Measurements from ENCODE around the gene NAPEPLD.
"Not testable (repeated sequence)": the region's sequence is repeated elsewhere in the genome, so short reads cannot be mapped to it uniquely, and the experiment has no call there.

Gene NAPEPLD

GRCh38 chr7:103143868-103144267 lies 5.0 kb downstream of the NAPEPLD start:
- no peak for DNase-seq

DNA sequence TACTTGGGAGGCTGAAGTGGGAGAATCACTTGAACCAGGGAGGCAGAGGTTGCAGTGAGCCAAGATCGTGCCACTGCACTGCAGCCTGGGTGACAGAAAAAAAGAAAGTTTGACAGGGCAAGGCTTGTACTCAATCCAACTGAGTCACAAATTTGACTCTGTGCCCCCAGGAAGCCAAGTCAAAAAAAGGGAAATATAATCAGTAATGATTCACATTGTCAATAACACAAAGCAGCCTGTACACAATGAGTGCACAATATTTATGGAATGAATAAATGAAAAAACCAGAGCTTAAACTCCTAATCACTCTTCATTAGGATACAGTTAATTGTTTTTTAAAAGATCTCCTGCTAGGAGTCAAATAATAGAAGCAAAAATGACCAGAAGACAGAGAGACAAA lies 6.4 kb downstream of the NAPEPLD start:
- DNase-seq, result no peak

- no peak for DNase-seq
Measured at GRCh38 chr7:103141753-103142404, 7.0 kb downstream of the NAPEPLD start.

DNA sequence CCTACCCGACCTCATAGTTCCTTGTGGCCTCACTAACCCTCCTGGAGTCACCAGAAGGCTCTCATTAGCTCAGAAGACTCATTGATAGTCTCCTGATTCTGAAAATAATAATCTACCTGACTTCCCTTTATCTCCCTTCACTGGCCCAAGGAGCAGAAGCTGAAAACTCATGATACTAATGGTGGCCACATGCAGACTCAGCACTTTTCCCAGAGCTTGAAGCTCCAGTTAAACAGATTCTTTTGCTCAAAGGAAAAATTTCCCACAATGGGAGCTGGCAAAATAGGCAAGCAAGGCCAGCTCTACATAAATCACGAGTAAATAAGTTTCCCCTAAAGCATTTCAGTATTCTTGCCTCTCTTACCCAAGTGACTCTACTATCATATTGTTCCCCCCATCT lies 8.2 kb downstream of the NAPEPLD start:
- no peak for DNase-seq

DNA sequence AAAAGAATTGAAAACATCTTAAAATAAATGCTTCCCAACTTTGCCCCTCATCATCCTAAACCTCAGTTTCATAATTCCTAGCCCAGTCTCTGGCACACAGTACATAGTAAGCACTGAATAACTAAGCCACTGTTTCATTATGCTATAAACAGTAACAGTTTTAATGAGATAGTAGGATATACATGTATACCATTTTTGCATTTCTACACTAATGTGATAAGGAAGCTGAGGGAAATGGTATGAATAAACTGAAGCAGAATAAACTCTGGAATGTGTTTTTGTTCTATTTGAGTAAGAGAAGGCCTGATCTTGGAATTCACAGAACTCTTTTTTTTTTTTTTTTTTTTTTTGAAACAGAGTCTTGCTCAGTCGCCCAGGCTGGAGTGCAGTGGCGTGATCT lies 8.8 kb downstream of the NAPEPLD start:
- no peak for DNase-seq

GRCh38 chr7:103134836-103135554 lies 13.9 kb downstream of the NAPEPLD start:
- no peak for DNase-seq

DNA sequence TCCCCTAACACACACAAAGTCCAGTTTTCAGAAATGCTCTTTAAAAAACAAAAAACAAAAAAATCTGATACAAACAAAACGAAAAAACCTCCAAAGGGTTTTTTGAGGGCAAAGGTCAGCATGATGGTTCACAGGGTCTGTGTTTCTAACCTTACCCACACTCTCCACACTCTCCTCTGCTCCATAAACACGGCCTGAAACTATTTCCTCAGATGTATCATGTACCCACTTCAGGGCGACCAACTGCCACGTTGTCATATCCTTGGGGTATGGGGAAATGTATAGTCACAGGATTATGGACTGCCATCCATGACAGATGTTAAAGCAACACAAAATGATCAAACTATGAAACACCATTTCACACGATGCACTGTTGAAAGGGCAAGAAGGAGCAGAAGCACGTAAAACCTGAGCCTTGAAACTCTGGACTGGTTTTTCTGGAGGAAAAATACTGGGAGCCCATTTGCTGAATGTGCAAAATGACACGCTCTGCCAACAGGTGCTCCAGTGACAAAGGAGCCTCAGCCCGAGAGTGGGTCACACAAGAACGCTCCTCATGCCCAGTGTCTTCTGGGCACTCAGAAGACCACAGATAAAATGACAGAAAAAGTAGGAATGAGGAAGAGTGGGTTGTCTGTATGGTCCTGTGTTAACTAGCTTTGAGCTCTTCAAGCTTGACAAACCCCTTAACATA lies 15.8 kb downstream of the NAPEPLD start:
- DNase-seq, result no peak

DNA sequence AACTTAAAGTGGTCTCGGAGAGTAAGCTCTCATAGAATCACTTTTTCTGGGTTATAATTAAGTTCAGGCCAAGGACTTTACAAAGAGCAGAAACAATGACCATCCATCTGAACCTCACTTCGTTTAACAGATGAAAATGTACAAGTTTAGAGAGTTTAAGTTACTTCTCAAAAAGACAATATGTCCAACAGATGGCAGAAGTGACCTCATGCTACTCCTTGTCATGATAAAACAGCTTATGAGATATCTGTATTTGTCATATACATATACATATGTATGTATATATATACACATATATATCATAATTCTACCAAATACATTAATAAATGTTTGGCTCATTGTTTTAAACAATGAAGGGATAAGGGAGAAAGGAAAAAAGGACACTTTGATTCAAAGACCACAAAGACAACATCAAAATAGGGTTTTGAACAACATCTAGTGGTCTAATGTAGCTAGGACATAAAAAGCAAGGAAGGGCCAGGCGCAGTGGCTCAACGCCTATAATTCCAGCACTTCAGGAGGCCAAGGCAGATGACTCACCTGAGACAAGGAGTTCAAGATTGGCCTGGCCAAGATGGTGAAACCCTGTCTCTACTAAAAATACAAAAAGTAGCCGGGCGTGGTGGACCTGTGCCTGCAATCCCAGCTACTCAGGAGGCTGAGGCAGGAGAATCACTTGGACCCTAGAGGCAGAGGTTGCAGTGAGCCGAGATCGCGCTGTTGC lies 17.8 kb downstream of the NAPEPLD start:
- DNase-seq, result no peak

GRCh38 chr7:103129702-103130549 lies 19.0 kb downstream of the NAPEPLD start:
- DNase-seq, result no peak

DNA sequence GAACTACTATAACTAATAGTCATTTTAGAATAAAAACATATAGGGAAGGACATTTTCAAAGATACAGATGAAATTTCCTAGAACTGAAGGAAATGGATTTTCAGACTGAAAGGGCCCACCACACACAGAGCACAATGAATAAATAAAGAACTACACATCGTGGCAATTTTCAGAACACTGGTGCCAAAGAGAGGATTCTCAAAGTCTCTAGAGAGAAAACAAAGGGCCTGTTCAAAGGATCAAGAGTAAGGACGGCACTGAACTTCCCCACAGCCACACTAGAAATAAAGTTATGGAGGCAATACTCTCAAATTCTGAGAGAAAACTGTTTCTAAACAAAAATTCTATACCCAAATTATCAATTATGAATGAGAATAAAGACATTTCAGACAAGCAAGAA lies 21.9 kb downstream of the NAPEPLD start:
- DNase-seq, result no peak

DNA sequence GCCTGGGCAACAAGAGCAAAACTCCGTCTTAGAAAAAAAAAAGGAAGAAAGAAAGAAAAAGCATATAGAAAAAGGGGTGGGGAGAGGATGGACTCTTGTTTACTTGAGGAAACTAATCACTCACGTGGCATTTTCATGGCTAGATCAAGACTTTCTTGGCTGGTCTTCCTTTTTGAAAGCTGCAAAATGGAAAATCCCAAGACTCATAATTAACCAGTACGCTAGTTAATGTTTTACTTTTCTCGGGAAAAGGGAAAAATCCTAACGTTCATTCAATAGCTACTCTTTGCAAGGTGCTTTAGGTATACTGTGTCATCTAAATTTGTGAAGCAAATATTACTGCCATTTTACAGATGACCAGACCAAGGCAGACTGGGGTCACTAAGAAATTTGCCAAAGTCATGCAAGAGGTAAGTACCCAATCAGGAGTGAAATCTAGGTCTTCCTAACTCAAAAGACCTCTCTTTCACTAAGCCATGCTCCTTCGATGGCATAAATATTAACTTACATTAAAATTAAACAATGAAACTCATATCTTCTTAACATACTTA lies 24.4 kb downstream of the NAPEPLD start:
- DNase-seq, result no peak

- no peak for DNase-seq
Measured at GRCh38 chr7:103123529-103123928, 25.4 kb downstream of the NAPEPLD start.

GRCh38 chr7:103121641-103122040 lies 27.3 kb downstream of the NAPEPLD start:
- DNase-seq, result no peak

- no peak for DNase-seq
Measured at GRCh38 chr7:103120362-103120761, 28.5 kb downstream of the NAPEPLD start.

DNA sequence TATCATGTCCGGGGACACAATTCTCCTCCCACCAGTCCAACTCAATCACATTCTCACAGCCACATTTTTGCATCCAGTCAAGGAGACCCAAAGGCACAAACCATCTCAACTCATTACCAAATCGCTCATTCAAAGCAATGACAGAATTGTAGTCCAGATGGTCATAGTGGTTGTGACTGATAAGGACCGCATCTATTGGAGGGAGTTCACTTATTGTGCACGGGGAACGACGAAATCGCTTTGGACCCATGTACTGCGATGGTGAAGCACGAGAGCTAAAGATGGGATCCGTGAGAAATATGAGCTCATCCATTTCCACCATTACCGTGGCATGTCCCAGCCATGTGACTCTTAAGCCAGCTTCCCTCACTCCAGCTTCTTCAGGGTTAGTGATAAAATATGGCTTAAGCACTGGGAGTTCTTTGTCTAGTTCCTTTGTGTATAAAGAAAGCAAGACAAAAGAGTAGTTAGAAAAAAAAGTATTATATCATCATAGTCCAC lies 29.1 kb downstream of the NAPEPLD start:
- no peak for DNase-seq

DNA sequence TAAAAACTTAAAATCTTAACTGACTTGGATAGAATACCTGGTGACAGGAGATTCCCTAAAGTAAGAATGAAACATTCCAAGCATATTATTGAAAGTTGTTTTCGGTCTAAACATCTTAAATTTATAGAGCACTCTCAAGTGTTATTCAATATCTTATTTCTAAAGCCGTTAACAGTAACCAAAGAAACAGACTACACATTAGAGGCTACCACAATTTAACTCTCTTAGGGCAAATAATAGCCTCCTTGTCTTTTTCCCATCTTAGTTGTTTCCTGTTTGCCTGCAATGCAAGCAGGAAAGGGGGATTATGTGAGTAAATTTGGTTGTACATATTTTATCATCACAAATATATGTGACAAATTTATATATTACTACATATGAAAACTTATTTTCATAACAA lies 31.4 kb downstream of the NAPEPLD start:
- DNase-seq, result no peak

GRCh38 chr7:103116991-103117390 lies 31.9 kb downstream of the NAPEPLD start:
- no peak for DNase-seq

- no peak for DNase-seq
Measured at GRCh38 chr7:103116511-103116910, 32.4 kb downstream of the NAPEPLD start.

DNA sequence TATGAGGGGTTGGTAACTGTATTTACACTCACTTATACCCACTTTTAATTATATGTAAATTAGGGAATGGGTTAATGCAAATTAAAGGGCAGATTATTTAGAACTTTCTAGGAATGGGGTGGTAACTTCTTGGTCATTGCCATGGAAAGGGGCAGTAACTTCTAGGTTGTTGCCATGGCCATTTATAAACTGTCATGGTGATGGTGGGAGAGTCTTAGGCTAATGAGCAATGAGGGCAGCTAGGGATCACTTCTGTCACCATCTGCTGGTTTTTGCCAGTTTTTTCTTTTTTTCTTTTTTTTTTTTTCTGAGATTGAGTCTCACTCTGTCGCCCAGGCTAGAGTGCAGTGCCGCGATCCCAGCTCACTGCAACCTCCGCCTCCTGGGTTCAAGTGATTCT lies 33.1 kb downstream of the NAPEPLD start:
- no peak for DNase-seq

GRCh38 chr7:103114576-103115008 lies 34.3 kb downstream of the NAPEPLD start:
- DNase-seq, result no peak

- no peak for DNase-seq
Measured at GRCh38 chr7:103113164-103113563, 35.7 kb downstream of the NAPEPLD start.

- not testable (repeated sequence) for DNase-seq
Measured at GRCh38 chr7:103106703-103107070, 42.2 kb downstream of the NAPEPLD start.

Data from NCI-H526 treated with DMSO at 0.1 percent for 48 hours (cell line).